NK-92 treated with Interleukin-12 subunit alpha and Interleukin-12 subunit beta, amount 100 ng/mL, for 24 hours (cell line): Measurements from ENCODE around the gene CHRNA7.
"Not testable (repeated sequence)": the region's sequence is repeated elsewhere in the genome, so short reads cannot be mapped to it uniquely, and the experiment has no call there.

ENCODE experiments used
- DNase-seq: peaks from one replicate; lab custom pipeline; 2025; lab: John Stamatoyannopoulos, UW

CHRNA7 gene

DNA sequence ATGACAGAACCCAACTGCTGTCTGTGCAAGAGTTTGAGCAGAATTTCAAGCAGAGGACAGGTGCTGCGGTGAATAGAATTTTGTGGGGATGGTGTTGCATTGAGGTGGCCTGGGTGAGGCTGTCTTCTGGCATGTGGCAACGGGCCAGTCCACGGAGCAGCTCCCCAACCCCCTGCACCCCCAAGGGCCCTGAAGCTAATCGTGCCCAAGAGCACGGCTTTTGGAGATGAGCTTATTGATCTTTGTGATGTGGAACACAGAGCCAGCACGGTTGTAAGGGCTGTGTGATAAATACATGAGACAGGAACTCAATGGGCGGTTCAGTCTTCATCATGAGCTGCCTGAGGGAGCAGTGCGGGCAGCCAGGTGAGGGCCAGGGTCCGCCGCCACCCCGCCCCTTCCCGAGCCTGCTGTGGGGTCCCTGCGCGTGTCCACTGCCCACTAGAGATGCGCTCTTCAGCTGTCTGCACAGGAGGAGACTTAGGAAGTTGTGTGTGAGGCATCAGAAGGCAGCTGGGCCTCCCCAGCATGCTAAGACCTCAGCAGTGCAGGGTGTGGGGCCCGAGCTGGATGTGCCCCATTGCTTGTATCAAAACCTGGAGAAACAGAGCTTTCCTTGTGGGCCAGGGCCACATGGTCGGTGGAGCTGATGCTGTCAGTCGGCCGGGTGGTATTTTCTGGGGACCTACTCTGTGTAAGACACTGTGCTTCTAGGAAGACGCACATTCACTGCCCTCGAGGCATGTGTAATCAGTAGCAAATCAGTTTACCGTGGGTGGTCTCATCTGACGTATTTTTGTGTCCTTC lies 90.5 kb downstream of the CHRNA7 start:
- DNase-seq, result no peak

DNA sequence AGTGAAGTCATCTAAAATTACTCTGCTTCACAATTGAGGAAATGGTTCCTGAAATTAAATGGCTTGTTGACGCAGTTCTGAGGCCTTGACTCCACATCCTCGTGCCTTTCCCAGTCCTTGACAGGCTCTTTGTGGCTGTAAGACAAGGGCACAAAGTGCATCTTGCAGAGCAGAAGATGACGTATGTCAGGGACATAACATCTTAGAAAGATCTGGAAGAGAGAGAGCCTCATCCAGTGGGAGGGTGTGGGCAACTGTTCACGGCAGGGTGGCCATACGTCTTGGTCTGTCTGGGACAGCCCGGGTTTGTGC lies 91.0 kb downstream of the CHRNA7 start:
- no peak for DNase-seq

DNA sequence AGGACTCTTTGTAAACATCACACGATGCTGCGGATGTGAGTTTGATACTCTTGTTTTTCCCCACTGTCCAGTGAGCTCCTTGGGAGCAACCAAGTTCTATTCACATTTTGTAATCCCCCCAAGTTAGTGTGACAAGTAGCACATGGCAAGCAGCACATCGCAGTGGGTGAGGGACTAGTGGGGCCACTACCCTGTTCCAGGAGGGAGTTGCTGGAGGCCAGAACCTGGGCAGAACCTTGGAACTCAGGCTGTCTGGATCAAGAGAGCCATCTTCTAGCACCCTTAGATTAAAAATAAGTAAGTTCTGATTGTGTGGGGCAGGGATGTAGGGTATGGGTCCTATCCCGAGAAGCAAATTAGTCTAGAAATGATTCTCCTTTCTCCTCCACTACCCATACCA lies 91.7 kb downstream of the CHRNA7 start:
- no peak for DNase-seq

- DNase-seq, result no peak
These were observed 93.2 kb downstream of the CHRNA7 start for GRCh38 chr15:32123473-32123872.

DNA sequence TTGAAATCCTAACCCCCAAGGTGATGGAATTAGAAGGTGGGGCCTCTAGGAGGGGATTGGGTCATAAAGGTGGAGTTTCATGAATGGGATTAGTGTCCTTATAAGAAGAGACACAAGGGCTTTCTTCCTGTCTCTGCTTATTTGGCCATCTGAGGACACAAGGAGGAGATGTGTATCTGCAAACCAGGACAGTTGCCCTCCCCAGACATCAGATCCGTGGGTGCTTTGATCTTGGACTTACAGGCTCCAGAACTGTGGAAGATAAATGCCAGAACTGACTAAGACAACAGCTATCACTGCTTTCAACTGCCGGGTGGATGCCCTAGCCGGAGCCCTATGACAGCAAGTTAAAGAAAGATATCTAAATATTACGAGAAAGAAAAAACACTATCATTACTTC lies 94.4 kb downstream of the CHRNA7 start:
- no peak for DNase-seq

DNA sequence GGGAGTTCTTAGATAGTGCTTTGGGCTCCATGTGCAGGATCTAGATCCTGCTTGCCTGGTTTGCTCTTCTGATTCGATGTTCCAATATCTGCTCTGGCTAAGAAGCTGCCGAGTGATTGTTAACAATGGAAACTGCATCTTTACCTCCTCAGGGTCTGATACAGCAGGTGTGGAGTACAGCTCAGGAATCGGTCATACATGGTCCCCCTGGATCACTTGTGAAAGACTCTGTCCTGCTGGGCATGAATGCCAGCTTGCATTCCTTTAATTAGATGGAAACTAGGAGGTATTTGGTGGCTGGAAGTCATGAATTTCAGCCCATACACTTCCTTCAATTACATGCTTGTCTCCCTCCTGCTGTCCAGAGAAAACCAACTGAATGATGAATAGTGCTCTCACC lies 95.3 kb downstream of the CHRNA7 start:
- DNase-seq, result no peak

DNA sequence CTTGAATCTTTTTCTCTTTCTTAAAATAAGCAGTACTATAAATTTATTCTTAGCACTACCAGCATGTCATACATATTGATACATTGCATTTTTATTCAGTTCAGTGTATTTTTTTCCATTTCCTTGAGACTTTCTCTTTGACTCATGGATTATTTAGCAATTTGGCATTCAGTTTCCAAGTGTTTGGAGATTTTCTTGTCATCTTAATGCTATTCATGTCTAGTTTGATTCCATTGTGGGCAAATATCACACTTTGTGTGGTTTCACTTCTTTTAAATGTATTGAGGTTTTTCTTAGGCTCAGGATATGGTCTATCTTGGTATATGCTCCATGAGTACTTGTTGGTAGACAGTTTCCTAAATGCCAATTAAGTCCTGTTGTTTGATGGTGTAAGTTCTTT lies 99.5 kb downstream of the CHRNA7 start:
- DNase-seq, result no peak

DNA sequence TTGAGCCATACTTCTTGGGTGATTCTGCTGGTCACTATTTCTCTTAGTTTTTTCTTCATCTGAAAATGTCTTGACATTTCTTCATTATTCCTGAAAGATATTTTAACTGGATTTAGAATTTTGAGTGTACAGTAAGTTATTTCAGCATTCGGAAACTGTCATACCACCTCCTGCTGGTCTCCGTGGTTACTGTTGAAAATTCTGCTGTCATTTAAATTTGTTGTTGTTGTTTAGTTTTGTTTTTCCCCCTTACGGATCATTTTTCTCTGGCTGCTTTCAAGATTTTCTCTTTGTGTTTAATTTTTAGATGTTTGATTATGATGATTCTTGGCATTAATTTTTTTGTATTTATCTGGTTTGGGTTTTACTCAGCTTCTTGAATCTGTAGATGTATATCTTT lies 100.5 kb downstream of the CHRNA7 start:
- no peak for DNase-seq

GRCh38 chr15:32131803-32132202 lies 101.5 kb downstream of the CHRNA7 start:
- DNase-seq, result no peak

DNA sequence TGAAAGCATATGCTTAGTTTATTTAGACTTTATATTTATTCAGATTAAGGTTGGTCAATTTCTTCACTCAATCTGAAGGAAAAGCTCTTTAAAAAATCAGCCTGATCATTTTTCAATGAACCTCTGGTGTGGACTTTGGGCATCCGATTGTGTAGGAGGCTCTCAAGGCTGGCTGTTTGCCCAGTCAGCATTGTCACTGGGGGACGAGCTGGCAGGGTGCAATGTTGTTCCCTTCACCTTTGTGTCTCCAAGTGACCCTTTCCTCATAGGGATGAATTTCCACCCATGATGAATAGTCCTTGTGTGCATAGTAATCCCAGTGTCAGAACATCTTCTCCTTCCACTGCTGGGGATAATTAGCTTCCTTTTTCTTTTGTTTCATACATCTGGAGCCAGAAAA lies 102.5 kb downstream of the CHRNA7 start:
- no peak for DNase-seq

GRCh38 chr15:32134842-32135241 lies 104.5 kb downstream of the CHRNA7 start:
- no peak for DNase-seq

DNA sequence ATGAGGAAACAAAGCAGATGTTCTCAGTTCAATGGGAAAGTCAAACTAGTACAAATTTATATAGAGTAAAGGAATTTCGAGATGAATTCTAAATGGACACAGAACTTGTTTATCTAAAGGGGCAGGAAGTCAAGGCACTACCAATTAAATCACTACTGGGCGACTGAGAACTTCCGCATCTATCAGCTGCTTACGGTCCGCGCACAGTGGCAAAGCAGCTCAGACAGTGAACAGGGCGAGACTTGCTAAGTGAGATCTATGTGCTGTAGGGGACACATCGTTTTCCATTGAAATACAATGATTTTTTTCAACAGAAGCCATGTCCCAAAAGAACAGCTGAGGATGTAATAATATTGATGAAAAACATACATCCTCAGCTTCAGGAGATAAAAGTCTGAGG lies 105.0 kb downstream of the CHRNA7 start:
- no peak for DNase-seq

- DNase-seq, result not testable (repeated sequence)
These were observed 115.2 kb downstream of the CHRNA7 start for GRCh38 chr15:32145512-32145911.

DNA sequence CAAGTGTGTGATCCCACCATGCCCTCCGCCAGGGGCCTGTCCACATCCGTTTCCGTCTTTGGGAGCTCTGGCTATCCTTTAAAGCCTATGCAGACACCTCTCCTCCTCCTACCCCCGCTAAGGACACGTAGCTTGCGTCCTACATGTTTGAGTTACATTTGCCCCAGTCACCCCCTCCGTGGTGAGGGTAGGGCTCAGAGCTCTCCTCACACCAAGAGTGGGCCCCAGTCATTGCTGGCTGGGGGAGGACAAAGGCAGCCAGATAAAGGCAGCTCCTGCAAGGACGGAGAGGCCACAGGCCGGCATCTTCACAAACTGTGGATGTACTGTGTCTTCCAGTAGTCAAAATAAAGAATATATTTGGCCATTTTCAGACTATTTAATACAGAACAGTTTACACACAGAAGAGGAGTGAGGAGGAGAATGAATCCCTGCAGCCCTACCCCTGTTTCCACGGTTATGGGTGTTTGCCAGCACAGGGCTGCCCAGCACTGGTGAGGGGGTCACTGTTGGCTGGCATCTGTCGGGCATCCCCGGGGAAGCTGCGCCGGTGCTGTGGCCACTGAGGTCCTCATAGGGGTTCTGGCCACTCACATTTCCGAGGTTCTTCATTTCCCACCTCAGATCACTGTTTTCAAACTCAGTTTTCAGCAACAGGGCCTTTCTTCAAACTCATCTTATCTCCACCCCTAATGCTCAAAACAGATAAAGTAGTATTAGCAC lies 118.7 kb downstream of the CHRNA7 start:
- DNase-seq, result no peak

DNA sequence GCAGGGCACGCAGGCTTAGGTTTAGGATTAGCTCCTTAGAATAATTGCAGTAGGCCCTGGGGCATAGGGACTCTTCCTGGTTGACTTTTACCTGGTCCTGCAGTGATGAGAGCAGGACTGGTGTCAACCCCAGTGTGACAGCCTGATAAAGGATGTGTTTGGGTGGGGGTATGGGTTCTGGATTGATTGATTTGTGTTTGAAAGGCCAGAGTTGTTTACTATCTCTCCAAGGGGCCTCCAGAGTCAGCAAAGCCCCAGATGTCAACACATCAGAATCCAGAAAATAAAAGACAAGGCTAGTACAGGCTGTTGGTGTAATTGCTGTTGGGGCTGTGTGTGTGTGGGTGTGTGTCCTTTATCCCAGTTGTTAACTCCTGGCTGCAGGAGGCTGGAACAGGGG lies 122.3 kb downstream of the CHRNA7 start:
- DNase-seq, result no peak

DNA sequence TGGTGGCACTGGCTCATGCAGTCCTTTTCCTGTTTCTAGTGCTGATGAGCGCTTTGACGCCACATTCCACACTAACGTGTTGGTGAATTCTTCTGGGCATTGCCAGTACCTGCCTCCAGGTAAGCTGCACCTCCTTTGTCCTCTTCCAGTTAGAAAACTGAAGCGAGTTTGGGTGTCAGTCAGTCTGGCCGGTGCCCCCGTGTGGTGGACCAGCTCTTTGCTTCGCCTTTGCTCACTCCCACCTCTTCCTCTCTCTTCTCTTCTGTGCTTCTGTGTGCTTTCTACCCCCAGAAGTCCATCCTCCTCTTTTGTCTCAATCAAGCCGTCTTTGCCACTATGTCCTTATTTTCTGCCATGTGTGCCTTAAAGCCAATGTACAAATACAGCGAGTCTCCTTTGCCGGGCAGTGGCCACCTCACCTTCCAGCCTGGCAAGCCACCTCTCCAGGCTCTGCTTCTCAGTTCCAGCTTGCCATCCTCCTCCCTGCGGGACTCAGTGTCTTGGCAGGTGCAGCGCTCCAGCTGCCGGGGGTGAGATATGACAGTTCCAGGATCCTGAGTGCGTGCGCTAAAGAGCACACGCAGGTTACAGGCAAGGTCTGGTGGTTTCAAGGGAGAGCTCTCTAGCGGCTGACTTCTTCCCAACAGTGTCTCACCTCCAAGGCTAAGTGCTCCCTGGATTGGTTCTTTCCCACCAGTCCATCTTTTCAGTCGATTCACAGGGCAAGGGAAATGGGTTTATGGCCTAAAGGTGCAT lies 123.7 kb downstream of the CHRNA7 start:
- DNase-seq, result not testable (repeated sequence)

- not testable (repeated sequence) for DNase-seq
These were observed 131.8 kb downstream of the CHRNA7 start for GRCh38 chr15:32162143-32162542.

DNA sequence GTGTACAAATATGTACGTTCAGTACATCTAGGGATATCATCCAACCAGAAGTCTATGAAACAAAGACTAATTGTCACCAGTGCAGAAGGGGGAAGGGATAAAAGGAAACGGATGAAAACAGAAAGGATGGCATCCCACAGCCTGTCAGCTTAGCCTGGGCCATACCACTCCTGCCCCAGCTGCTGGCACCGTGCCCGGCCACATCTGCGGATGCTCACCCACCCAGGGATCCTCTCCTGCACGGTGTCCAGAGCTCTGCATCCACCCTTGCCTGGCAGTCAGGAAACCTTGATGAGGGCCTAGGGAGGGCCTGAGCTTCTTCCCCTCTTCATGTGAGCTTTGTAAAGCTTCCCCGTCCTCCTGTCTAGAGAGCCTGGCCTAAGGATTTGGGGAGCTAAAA lies 133.8 kb downstream of the CHRNA7 start:
- DNase-seq, result not testable (repeated sequence)

DNA sequence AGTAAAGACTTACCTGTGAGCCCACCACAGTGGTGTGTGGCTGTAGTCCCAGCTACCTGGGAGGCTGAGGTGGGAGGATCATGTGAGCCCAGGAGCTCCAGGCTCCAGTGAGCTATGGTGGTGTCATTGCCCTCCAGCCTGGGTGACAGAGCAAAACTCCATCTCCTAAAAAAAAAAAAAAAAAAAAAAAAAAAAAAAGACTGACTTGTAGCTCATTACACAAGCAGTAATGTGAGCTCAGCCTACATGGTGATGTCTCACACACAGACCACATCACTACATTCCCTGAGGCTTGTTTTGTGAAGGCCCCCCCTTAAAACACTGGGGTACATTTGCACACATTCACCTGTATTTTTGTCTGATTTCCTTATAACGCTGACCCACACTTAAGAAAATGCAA lies 134.4 kb downstream of the CHRNA7 start:
- DNase-seq, result not testable (repeated sequence)

DNA sequence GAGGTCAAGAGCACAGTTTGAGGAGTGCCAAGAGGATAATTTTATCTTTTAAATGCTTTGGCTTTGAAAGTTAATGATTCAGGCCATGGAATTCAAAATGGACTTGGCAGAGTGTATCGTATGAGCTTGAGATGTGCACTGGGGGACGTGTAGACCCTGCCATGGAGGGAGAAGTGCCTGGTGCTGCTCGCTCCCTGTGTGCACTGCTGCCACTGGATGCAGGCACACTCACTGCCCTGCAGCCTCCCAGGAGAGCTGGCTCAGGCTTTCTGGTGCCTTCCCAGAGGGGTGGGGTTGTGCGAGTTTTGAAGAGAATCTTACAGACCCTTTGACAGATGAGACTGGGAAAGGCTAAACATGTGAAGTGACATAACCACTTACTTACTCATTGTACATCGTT lies 135.5 kb downstream of the CHRNA7 start:
- DNase-seq, result not testable (repeated sequence)

DNA sequence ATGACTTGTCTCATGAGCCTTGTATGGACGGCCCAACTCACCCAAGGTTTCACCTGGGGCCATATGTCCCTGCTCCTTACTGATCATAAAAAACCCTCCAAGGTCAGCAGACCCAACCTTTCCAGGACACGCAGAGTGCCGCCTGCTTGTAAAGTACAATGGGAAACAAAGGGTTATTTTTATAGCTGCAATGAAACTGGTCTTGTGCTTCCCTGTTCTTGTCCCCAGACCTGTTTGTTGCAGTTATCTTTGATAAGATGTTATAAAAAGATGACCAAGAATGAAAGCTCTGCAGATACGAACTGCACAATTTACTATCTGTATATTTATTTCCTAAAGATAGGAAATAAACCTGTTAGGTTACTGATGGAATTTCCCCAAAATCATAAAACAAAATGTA lies 136.0 kb downstream of the CHRNA7 start:
- not testable (repeated sequence) for DNase-seq

- DNase-seq, result not testable (repeated sequence)
These were observed 137.6 kb downstream of the CHRNA7 start for GRCh38 chr15:32167913-32168312.

DNA sequence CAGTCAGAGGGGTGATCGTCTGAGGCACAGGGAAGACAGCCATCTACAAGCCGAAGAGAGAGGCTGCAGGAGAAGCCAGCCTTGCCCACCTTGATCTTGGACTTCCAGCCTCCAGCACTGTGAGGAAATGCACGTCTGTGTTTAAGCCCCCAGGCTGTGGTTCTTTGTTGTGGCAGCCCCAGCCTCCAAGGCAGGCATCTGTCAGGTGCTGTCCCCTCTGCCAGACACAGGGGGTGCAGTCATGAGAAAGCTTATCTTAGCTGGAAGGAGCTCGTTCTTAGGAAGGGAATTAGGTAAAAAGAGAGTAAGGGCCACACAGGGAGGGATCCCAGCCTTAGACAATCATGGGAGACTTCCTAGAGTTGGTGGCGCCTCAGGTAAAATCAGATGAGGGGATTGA lies 150.3 kb downstream of the CHRNA7 start:
- not testable (repeated sequence) for DNase-seq
